ENCODE results near the gene MAN2B1.

- TF ChIP-seq GATA2 (IDR thresholded peaks at IDR 0.05; ENCODE audit: low read depth, low read length) (no peak), GATA3 (IDR thresholded peaks at IDR 0.05; ENCODE audit: low read depth, low read length) (no peak)
Observed at GRCh38 chr19:12687496-12688196, 21.1 kb upstream of the MAN2B1 start, which contains the start of gene GNG14.
